Mucosa of descending colon (tissue), 3 donors: ENCODE results near the gene LONP2. TPM values are rescaled to one million over a fixed set of nuclear protein-coding genes. Genes with fewer than 3 reads are reported as not detected.

Experiments used
- ATAC-seq: fragments of 200-7000 bp; cut with Tn5 transposase; one replicate; pipeline ENCODE4 v1.9.1; 2020; ENCODE audit warnings: mild to moderate bottlenecking, moderate library complexity
- DNase-seq, 3 donors: peaks; one replicate each; pipeline ENCODE4 v3.0.0-alpha.2; 2020
- H3K36me3 ChIP-seq: fragments of 200-600 bp; one replicate; pipeline ENCODE4 v1.8.0; 2021; ENCODE audit warnings: low read depth, mild to moderate bottlenecking
- H3K4me1 ChIP-seq: fragments of 200-600 bp; one replicate; pipeline ENCODE4 v1.8.0; 2021; ENCODE audit warnings: low read depth, mild to moderate bottlenecking
- H3K4me3 ChIP-seq: fragments of 200-600 bp; one replicate; pipeline ENCODE4 v1.8.0; 2021; ENCODE audit warnings: mild to moderate bottlenecking
- H3K9me3 ChIP-seq: fragments of 200-600 bp; one replicate; pipeline ENCODE4 v1.8.0; 2021; ENCODE audit warnings: mild to moderate bottlenecking
- intact Hi-C, 2 donors: fragments of 100-400 bp; cut with DNase I in 1 of 2; cut with micrococcal nuclease in 1 of 2; formaldehyde crosslinking; loops; one replicate each; pipeline versions ENCODE4 v1.11.0 to v1.11.1; 2022; cut with DNase I, micrococcal nuclease
- total RNA-seq, 3 donors: library from RNA; stranded (reverse); fragmentation: NEBNext Ultra II Directional in 2 of 3; extraction: Animal tissue kit (Norgen Biotek cat#: 25700) in 2 of 3; gene quantifications; one replicate each; pipeline versions ENCODE4 v1.2.1 to v1.2.4, GENCODE V29; 2021 to 2023
- TF ChIP-seq, protein P1 (sequence below): fragments of 200-600 bp; IDR thresholded peaks from one replicate; pipeline ENCODE4 v1.8.0; 2022; ENCODE audit warnings: antibody characterized with exemption, mild to moderate bottlenecking
- donor health status: DM: no; HTN: no; CAD: no; lungs with moderate emphysema.
- donor health status: DM: no; HTN: no; CAD: no.
- donor health status: DM: no; HTN: yes; CAD: no.

Gene LONP2
- total RNA-seq, 3 donors from 2014 or later, result 55.8 to 80.4 (median 68.4) TPM

DNA sequence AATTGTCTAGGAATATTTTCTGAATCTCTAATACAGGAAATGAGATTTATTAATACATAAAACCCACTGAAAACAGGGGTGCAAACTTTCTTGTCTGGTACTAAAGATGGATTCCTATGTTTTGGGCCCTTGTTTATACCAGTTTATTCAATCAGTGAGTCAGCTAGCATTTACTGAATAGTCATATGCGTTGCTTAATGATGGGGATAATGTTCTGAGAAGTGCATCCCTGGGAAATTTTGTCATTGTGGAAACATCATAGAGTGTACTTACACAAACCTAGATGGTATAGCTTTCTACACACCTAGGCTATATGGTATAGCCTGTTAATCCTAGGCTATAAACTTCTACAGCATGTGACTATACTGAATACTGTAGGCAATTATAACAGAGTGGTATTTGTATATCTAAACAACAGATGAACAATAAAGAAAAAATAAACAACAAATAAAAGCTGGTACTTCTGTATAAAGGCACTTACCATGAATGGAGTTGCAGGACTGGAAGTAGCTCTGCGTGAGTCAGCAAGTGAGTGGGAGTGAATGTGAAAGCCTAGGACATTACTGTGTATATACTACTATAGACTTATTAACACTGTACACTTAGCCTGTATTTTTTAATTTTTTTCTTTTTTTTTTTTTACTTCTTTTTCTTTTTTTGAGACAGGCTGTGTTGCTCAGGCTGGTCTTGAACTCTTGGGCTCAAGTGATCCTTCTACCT is 77.4 kb downstream of the LONP2 start:
- ATAC-seq (no peak), DNase-seq (no peak)
- intact Hi-C loops, result no loop called here
- TF ChIP-seq, protein P1, sequence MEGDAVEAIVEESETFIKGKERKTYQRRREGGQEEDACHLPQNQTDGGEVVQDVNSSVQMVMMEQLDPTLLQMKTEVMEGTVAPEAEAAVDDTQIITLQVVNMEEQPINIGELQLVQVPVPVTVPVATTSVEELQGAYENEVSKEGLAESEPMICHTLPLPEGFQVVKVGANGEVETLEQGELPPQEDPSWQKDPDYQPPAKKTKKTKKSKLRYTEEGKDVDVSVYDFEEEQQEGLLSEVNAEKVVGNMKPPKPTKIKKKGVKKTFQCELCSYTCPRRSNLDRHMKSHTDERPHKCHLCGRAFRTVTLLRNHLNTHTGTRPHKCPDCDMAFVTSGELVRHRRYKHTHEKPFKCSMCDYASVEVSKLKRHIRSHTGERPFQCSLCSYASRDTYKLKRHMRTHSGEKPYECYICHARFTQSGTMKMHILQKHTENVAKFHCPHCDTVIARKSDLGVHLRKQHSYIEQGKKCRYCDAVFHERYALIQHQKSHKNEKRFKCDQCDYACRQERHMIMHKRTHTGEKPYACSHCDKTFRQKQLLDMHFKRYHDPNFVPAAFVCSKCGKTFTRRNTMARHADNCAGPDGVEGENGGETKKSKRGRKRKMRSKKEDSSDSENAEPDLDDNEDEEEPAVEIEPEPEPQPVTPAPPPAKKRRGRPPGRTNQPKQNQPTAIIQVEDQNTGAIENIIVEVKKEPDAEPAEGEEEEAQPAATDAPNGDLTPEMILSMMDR, result no peak
- Histone ChIP-seq H3K36me3 (no peaks in the 10 kb centered on the region), H3K9me3 (no peaks in the 10 kb centered on the region), H3K4me3 (no peak overlapping the region), H3K4me1 (no peaks in the 10 kb centered on the region)

- Histone ChIP-seq H3K36me3 (no peaks in the 10 kb centered on the region), H3K9me3 (no peaks in the 10 kb centered on the region), H3K4me1 (no peaks in the 10 kb centered on the region), H3K4me3 (no peak overlapping the region)
- TF ChIP-seq, protein P1, result no peak
- ATAC-seq (no peak), DNase-seq (no peak)
- intact Hi-C loops, result no loop called here
Measured at GRCh38 chr16:48323783-48324775, 80.0 kb downstream of the LONP2 start.

GRCh38 chr16:48326915-48327314 is 82.8 kb downstream of the LONP2 start:
- intact Hi-C loops, result no loop called here
- no peaks in the 10 kb centered on the region for H3K4me1 ChIP-seq
- no peaks in the 10 kb centered on the region for H3K36me3 ChIP-seq
- H3K9me3 ChIP-seq, result no peaks in the 10 kb centered on the region
- TF ChIP-seq, protein P1, result no peak
- no peak for ATAC-seq
- no peak for DNase-seq
- no peak overlapping the region for H3K4me3 ChIP-seq

- TF ChIP-seq, protein P1, result no peak
- Histone ChIP-seq H3K4me3 (no peak overlapping the region), H3K36me3 (no peaks in the 10 kb centered on the region), H3K4me1 (no peaks in the 10 kb centered on the region), H3K9me3 (no peaks in the 10 kb centered on the region)
- ATAC-seq, result no peak
- no peak for DNase-seq
- intact Hi-C loops, result no loop called here
Measured at GRCh38 chr16:48329138-48329537, 85.0 kb downstream of the LONP2 start.

GRCh38 chr16:48330189-48330840 is 86.2 kb downstream of the LONP2 start:
- Histone ChIP-seq H3K9me3 (no peaks in the 10 kb centered on the region), H3K36me3 (no peaks in the 10 kb centered on the region), H3K4me3 (no peak overlapping the region), H3K4me1 (no peaks in the 10 kb centered on the region)
- intact Hi-C loops, result no loop called here
- TF ChIP-seq, protein P1, result no peak
- DNase-seq, result no peak
- no peak for ATAC-seq
